GM12872 (cell line): Measurements from ENCODE around the gene PDE4A.

Source experiments
- TF ChIP-seq, protein P1 (sequence below): IDR thresholded peaks from 3 replicates; pipeline ENCODE4 v1.5.1; 2011; ENCODE audit warnings: low read depth, mild to moderate bottlenecking, low read length, moderate library complexity; ENCODE audit not compliant: insufficient read depth

PDE4A gene

DNA sequence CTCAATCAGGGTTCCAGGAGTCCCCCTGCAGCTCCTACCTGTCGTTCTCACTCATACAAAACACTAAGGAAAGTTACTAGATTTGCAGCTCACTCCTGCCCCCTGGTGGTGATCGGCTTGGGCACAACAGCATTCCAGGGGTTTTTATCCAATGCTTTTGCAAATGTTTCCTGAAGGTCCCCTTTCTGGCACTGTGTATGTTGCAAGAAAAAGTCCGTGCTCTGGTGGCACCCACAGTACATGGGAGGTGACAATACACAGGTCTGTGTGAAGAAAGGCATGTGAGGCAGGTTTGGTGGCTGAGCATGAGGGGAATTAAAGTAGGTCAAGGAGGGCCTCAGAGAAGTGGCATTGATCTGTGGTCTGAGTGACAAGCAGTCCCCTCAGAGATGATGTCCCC, 31.4 kb upstream of the PDE4A start:
- TF ChIP-seq, protein P1, sequence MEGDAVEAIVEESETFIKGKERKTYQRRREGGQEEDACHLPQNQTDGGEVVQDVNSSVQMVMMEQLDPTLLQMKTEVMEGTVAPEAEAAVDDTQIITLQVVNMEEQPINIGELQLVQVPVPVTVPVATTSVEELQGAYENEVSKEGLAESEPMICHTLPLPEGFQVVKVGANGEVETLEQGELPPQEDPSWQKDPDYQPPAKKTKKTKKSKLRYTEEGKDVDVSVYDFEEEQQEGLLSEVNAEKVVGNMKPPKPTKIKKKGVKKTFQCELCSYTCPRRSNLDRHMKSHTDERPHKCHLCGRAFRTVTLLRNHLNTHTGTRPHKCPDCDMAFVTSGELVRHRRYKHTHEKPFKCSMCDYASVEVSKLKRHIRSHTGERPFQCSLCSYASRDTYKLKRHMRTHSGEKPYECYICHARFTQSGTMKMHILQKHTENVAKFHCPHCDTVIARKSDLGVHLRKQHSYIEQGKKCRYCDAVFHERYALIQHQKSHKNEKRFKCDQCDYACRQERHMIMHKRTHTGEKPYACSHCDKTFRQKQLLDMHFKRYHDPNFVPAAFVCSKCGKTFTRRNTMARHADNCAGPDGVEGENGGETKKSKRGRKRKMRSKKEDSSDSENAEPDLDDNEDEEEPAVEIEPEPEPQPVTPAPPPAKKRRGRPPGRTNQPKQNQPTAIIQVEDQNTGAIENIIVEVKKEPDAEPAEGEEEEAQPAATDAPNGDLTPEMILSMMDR: peak; percentile 92

DNA sequence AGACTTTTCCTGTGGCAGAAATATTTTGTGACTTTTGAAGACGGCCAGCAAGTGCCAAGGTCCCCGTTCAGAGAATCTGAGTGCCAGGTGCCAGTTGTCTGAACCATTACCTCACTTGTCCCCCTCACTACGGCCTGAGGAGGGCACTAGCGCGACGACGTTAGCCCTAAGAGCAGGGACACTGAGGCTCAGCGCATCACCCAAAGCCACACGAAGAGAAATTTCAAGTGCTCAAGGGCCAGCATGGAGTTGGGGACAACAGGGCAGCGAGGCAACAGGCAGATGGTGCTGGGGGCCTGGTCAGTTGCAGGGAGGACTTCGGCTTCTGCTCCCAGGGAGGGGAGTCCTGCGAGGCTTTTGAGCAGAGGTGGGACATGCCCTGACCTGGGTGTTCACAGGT, 30.5 kb upstream of the PDE4A start:
- TF ChIP-seq, protein P1: peak; percentile 36; the same call in 1 of the 3 replicates

DNA sequence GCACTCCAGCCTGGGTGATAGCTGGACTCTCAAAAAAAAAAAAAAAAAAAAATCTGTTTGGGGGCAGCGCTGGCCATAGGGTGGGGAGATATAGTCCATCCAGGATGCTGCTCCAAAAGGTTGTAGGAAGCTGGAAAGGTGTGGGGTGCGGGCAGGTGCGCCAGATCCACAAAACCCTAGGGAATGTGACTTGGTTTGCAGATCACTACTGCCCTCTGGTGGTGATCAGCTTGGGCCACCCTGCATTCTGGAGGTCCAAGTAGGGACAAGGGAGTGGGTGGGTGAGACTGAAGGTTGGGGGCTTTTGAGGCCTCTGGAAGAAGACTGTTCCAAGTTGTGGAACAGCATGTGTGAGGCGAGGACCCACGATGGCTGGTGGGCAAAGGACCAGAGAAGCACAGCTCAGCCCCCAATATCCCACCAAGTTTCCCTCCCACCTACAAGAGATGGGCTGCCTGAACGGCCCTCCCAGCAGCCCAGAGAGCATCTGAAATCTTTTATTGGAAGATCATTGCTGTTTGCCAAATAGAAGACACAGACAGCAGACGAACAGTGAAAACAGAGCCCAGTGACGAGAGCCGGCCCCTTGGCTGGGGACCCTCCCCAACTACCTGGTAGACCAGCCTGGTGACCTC, 29.6 kb upstream of the PDE4A start:
- TF ChIP-seq, protein P1: peak; percentile 91

DNA sequence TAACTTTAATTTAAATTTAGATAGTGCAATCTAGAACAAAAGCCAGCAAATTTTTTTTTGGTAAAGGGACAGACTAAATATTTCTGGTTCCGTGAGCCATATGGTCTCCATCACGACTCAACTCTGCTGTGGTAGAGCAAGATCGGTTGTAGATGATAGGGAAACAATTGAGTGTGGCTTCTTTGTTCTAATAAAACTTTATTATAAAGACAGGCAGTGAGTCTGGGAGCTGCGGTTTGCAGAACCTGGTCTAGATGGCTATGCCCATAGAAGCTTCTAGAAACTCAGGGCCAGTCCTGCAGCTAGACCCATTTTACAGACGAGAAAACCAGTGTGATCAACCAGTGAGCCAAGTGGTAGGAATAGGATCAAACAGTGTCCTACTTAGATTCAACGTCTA, 28.2 kb upstream of the PDE4A start:
- TF ChIP-seq, protein P1: no peak

DNA sequence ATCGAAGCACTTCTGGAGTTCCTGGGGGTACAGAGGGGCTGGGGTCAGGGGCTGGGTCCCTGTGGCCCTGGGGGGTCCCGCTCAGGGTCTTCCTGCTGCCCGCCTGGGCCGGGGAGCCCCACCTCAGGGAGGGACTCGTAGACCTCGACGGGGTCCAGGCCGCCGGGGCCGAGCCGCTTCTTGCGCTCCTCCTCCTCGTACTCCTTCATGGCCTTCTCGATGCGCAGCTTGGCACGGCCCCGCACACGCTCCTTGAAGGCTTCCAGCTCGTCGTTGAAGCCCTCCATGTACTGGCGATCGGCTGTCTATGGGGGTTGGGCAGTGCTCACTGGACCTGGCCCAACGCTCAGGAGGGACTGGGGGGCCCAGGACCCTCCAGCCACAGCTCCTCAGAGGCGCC, 27.2 kb upstream of the PDE4A start:
- TF ChIP-seq, protein P1: no peak

DNA sequence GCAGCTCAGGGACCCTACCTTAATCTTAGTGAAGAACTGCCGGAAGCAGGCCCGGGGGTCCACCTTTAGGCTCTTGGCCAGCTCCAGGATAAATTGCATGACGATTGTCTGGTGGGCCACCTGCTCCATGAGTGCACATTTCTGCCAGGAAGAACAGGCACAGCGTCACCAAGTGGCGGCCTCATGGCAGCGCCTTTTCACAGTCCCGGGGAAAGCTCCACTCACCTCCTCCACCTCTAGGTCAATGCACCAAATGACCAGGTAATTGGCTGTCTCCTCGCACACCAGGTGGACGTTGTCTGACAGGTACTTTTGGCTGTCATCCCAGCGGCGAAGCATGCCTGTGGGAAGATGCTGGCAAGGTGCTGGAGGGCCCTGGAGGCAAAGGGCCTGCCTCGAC, 25.3 kb upstream of the PDE4A start:
- TF ChIP-seq, protein P1: no peak

DNA sequence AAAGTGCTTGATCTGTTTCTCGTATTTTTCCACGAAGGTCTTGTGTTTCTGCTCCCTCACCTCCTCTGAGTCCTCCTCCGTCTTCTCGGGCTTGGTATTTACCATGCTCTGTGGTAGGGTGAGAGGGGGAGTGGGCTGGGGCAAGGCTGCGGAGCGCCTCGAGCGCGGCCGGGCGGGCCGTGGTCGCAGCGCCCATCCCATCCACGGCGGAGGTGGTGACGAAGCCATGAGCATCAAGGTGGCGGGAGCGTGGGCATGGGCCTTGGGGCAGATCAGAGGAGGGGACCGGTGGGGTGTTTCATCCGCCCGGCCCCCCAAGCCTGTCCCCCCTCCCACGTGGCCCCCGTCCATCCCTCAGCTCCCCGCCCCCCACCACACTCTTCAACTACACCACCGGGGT, 24.9 kb upstream of the PDE4A start:
- TF ChIP-seq, protein P1: no peak
